Measurements from ENCODE around the gene WWOX. TPM values are rescaled to one million over a fixed set of nuclear protein-coding genes. Genes with fewer than 3 reads are reported as not detected.

WWOX gene
- total RNA-seq, 1 donor from 2014 or later: 16.7 TPM

- Histone ChIP-seq H3K27ac (ENCODE audit: low read depth, low read length) (no peak overlapping the region), H3K9me3 (ENCODE audit: control insufficient read depth in 3 of 3, low read length in 3 of 3) (no peaks in the 10 kb centered on the region), H3K36me3 (ENCODE audit: control insufficient read depth in 3 of 3, insufficient read depth in 3 of 3, low read length in 3 of 3) (no peaks in the 10 kb centered on the region), H3K9ac (ENCODE audit: low read depth in 1 of 3, low read length in 3 of 3) (no peak overlapping the region), H3K4me3 (ENCODE audit: low read length in 3 of 3) (no peak overlapping the region), H3K27me3 (ENCODE audit: control insufficient read depth in 3 of 3, insufficient read depth in 3 of 3, low read length in 3 of 3) (no peaks in the 10 kb centered on the region), H3K4me1 (ENCODE audit: control insufficient read depth in 3 of 3, insufficient read depth in 3 of 3, low read length in 3 of 3) (no peaks in the 10 kb centered on the region)
These were observed 926.7 kb downstream of the WWOX start for GRCh38 chr16:79026117-79026516.

GRCh38 chr16:79036541-79036940 is 937.1 kb downstream of the WWOX start:
- no peaks in the 10 kb centered on the region for H3K9me3 ChIP-seq (ENCODE audit: control insufficient read depth in 3 of 3, low read length in 3 of 3)
- H3K36me3 ChIP-seq (ENCODE audit: control insufficient read depth in 3 of 3, insufficient read depth in 3 of 3, low read length in 3 of 3): no peaks in the 10 kb centered on the region
- H3K27ac ChIP-seq (ENCODE audit: low read depth, low read length): no peak overlapping the region
- H3K4me1 ChIP-seq (ENCODE audit: control insufficient read depth in 3 of 3, insufficient read depth in 3 of 3, low read length in 3 of 3): peaks cover 0 to 5% (median 4%) of the 10 kb centered on the region in 3 donors
- H3K9ac ChIP-seq (ENCODE audit: low read depth in 1 of 3, low read length in 3 of 3): no peak overlapping the region
- no peak overlapping the region for H3K4me3 ChIP-seq (ENCODE audit: low read length in 3 of 3)
- no peaks in the 10 kb centered on the region for H3K27me3 ChIP-seq (ENCODE audit: control insufficient read depth in 3 of 3, insufficient read depth in 3 of 3, low read length in 3 of 3)

GRCh38 chr16:79037521-79038373 is 938.3 kb downstream of the WWOX start:
- Histone ChIP-seq H3K36me3 (ENCODE audit: control insufficient read depth in 3 of 3, insufficient read depth in 3 of 3, low read length in 3 of 3) (no peaks in the 10 kb centered on the region), H3K9ac (ENCODE audit: low read depth in 1 of 3, low read length in 3 of 3) (no peak overlapping the region), H3K4me3 (ENCODE audit: low read length in 3 of 3) (no peak overlapping the region), H3K9me3 (ENCODE audit: control insufficient read depth in 3 of 3, low read length in 3 of 3) (no peaks in the 10 kb centered on the region), H3K27me3 (ENCODE audit: control insufficient read depth in 3 of 3, insufficient read depth in 3 of 3, low read length in 3 of 3) (no peaks in the 10 kb centered on the region), H3K27ac (ENCODE audit: low read depth, low read length) (no peak overlapping the region), H3K4me1 (ENCODE audit: control insufficient read depth in 3 of 3, insufficient read depth in 3 of 3, low read length in 3 of 3) (peaks cover 0 to 5% (median 4%) of the 10 kb centered on the region in 3 donors)

GRCh38 chr16:79041206-79041605 is 941.8 kb downstream of the WWOX start:
- no peaks in the 10 kb centered on the region for H3K27me3 ChIP-seq (ENCODE audit: control insufficient read depth in 3 of 3, insufficient read depth in 3 of 3, low read length in 3 of 3)
- no peak overlapping the region for H3K4me3 ChIP-seq (ENCODE audit: low read length in 3 of 3)
- H3K27ac ChIP-seq (ENCODE audit: low read depth, low read length): no peak overlapping the region
- H3K4me1 ChIP-seq (ENCODE audit: control insufficient read depth in 3 of 3, insufficient read depth in 3 of 3, low read length in 3 of 3): peaks cover 0 to 5% (median 4%) of the 10 kb centered on the region in 3 donors
- H3K36me3 ChIP-seq (ENCODE audit: control insufficient read depth in 3 of 3, insufficient read depth in 3 of 3, low read length in 3 of 3): no peaks in the 10 kb centered on the region
- H3K9ac ChIP-seq (ENCODE audit: low read depth in 1 of 3, low read length in 3 of 3): no peak overlapping the region
- no peaks in the 10 kb centered on the region for H3K9me3 ChIP-seq (ENCODE audit: control insufficient read depth in 3 of 3, low read length in 3 of 3)

GRCh38 chr16:79042141-79042540 is 942.7 kb downstream of the WWOX start:
- H3K27ac ChIP-seq (ENCODE audit: low read depth, low read length): no peak overlapping the region
- no peak overlapping the region for H3K9ac ChIP-seq (ENCODE audit: low read depth in 1 of 3, low read length in 3 of 3)
- H3K4me3 ChIP-seq (ENCODE audit: low read length in 3 of 3): no peak overlapping the region
- no peaks in the 10 kb centered on the region for H3K9me3 ChIP-seq (ENCODE audit: control insufficient read depth in 3 of 3, low read length in 3 of 3)
- no peaks in the 10 kb centered on the region for H3K36me3 ChIP-seq (ENCODE audit: control insufficient read depth in 3 of 3, insufficient read depth in 3 of 3, low read length in 3 of 3)
- no peaks in the 10 kb centered on the region for H3K27me3 ChIP-seq (ENCODE audit: control insufficient read depth in 3 of 3, insufficient read depth in 3 of 3, low read length in 3 of 3)
- H3K4me1 ChIP-seq (ENCODE audit: control insufficient read depth in 3 of 3, insufficient read depth in 3 of 3, low read length in 3 of 3): peaks cover 0 to 5% (median 4%) of the 10 kb centered on the region in 3 donors

GRCh38 chr16:79042886-79043285 is 943.4 kb downstream of the WWOX start:
- H3K4me1 ChIP-seq (ENCODE audit: control insufficient read depth in 3 of 3, insufficient read depth in 3 of 3, low read length in 3 of 3): peaks cover 0 to 1% (median 1%) of the 10 kb centered on the region in 3 donors
- H3K4me3 ChIP-seq (ENCODE audit: low read length in 3 of 3): no peak overlapping the region

GRCh38 chr16:79045191-79045590 is 945.7 kb downstream of the WWOX start:
- Histone ChIP-seq H3K4me1 (ENCODE audit: control insufficient read depth in 3 of 3, insufficient read depth in 3 of 3, low read length in 3 of 3) (no peaks in the 10 kb centered on the region), H3K27ac (ENCODE audit: low read depth, low read length) (no peak overlapping the region), H3K9ac (ENCODE audit: low read depth in 1 of 3, low read length in 3 of 3) (no peak overlapping the region), H3K27me3 (ENCODE audit: control insufficient read depth in 3 of 3, insufficient read depth in 3 of 3, low read length in 3 of 3) (no peaks in the 10 kb centered on the region), H3K36me3 (ENCODE audit: control insufficient read depth in 3 of 3, insufficient read depth in 3 of 3, low read length in 3 of 3) (no peaks in the 10 kb centered on the region), H3K9me3 (ENCODE audit: control insufficient read depth in 3 of 3, low read length in 3 of 3) (no peaks in the 10 kb centered on the region), H3K4me3 (ENCODE audit: low read length in 3 of 3) (no peak overlapping the region)

More at GRCh38 chr16:79042886-79043285, 943.4 kb downstream of the WWOX start:
- no peaks in the 10 kb centered on the region for H3K27me3 ChIP-seq (ENCODE audit: control insufficient read depth in 3 of 3, insufficient read depth in 3 of 3, low read length in 3 of 3)
- no peak overlapping the region for H3K9ac ChIP-seq (ENCODE audit: low read depth in 1 of 3, low read length in 3 of 3)
- no peak overlapping the region for H3K27ac ChIP-seq (ENCODE audit: low read depth, low read length)
- H3K36me3 ChIP-seq (ENCODE audit: control insufficient read depth in 3 of 3, insufficient read depth in 3 of 3, low read length in 3 of 3): no peaks in the 10 kb centered on the region
- H3K9me3 ChIP-seq (ENCODE audit: control insufficient read depth in 3 of 3, low read length in 3 of 3): no peaks in the 10 kb centered on the region

- Histone ChIP-seq H3K4me3 (ENCODE audit: low read length in 3 of 3) (no peak overlapping the region), H3K9ac (ENCODE audit: low read depth in 1 of 3, low read length in 3 of 3) (no peak overlapping the region), H3K9me3 (ENCODE audit: control insufficient read depth in 3 of 3, low read length in 3 of 3) (no peaks in the 10 kb centered on the region), H3K36me3 (ENCODE audit: control insufficient read depth in 3 of 3, insufficient read depth in 3 of 3, low read length in 3 of 3) (no peaks in the 10 kb centered on the region), H3K4me1 (ENCODE audit: control insufficient read depth in 3 of 3, insufficient read depth in 3 of 3, low read length in 3 of 3) (no peaks in the 10 kb centered on the region), H3K27me3 (ENCODE audit: control insufficient read depth in 3 of 3, insufficient read depth in 3 of 3, low read length in 3 of 3) (no peaks in the 10 kb centered on the region), H3K27ac (ENCODE audit: low read depth, low read length) (no peak overlapping the region)
These were observed 947.9 kb downstream of the WWOX start for GRCh38 chr16:79047337-79047736.

GRCh38 chr16:79049040-79049439 is 949.6 kb downstream of the WWOX start:
- Histone ChIP-seq H3K4me1 (ENCODE audit: control insufficient read depth in 3 of 3, insufficient read depth in 3 of 3, low read length in 3 of 3) (no peaks in the 10 kb centered on the region), H3K4me3 (ENCODE audit: low read length in 3 of 3) (no peak overlapping the region), H3K9me3 (ENCODE audit: control insufficient read depth in 3 of 3, low read length in 3 of 3) (no peaks in the 10 kb centered on the region), H3K36me3 (ENCODE audit: control insufficient read depth in 3 of 3, insufficient read depth in 3 of 3, low read length in 3 of 3) (no peaks in the 10 kb centered on the region), H3K9ac (ENCODE audit: low read depth in 1 of 3, low read length in 3 of 3) (no peak overlapping the region), H3K27ac (ENCODE audit: low read depth, low read length) (no peak overlapping the region), H3K27me3 (ENCODE audit: control insufficient read depth in 3 of 3, insufficient read depth in 3 of 3, low read length in 3 of 3) (no peaks in the 10 kb centered on the region)

- Histone ChIP-seq H3K27me3 (ENCODE audit: control insufficient read depth in 3 of 3, insufficient read depth in 3 of 3, low read length in 3 of 3) (no peaks in the 10 kb centered on the region), H3K36me3 (ENCODE audit: control insufficient read depth in 3 of 3, insufficient read depth in 3 of 3, low read length in 3 of 3) (no peaks in the 10 kb centered on the region), H3K9ac (ENCODE audit: low read depth in 1 of 3, low read length in 3 of 3) (no peak overlapping the region), H3K4me3 (ENCODE audit: low read length in 3 of 3) (no peak overlapping the region), H3K27ac (ENCODE audit: low read depth, low read length) (no peak overlapping the region), H3K4me1 (ENCODE audit: control insufficient read depth in 3 of 3, insufficient read depth in 3 of 3, low read length in 3 of 3) (no peaks in the 10 kb centered on the region), H3K9me3 (ENCODE audit: control insufficient read depth in 3 of 3, low read length in 3 of 3) (no peaks in the 10 kb centered on the region)
These were observed 950.6 kb downstream of the WWOX start for GRCh38 chr16:79050063-79050462.
